Measurements from ENCODE around the gene FAM78A.

The FAM78A gene

GRCh38 chr9:131276094-131276888 is at the start of gene FAM78A:
Gene FAM78A (minus strand): TSS chr9:131276510. CDS start chr9:131276179, 331 bp downstream.
- Histone ChIP-seq H3K27me3 (ENCODE audit: insufficient read depth, low read length) (peaks cover 28% of the 10 kb centered on the region), H3K9me3 (ENCODE audit: low read length) (no peaks in the 10 kb centered on the region), H3K4me1 (ENCODE audit: insufficient read depth, low read length) (peaks cover 13% of the 10 kb centered on the region), H3K36me3 (ENCODE audit: insufficient read depth, low read length) (no peaks in the 10 kb centered on the region), H2AFZ (ENCODE audit: low read depth, low read length) (peak within 1 kb of the TSS; percentile 57), H3K4me3 (ENCODE audit: low read length) (peak within 1 kb of the TSS; percentile 43)

GRCh38 chr9:131324736-131325679 is 48.7 kb upstream of the FAM78A start:
- Histone ChIP-seq H2AFZ (ENCODE audit: low read depth, low read length) (no peak overlapping the region), H3K4me1 (ENCODE audit: insufficient read depth, low read length) (no peaks in the 10 kb centered on the region), H3K27me3 (ENCODE audit: insufficient read depth, low read length) (peaks cover 2% of the 10 kb centered on the region), H3K9me3 (ENCODE audit: low read length) (no peaks in the 10 kb centered on the region), H3K36me3 (ENCODE audit: insufficient read depth, low read length) (no peaks in the 10 kb centered on the region), H3K4me3 (ENCODE audit: low read length) (no peak overlapping the region)

- Histone ChIP-seq H3K4me3 (ENCODE audit: low read length) (no peak overlapping the region), H2AFZ (ENCODE audit: low read depth, low read length) (no peak overlapping the region), H3K27me3 (ENCODE audit: insufficient read depth, low read length) (peaks cover 2% of the 10 kb centered on the region), H3K36me3 (ENCODE audit: insufficient read depth, low read length) (no peaks in the 10 kb centered on the region), H3K4me1 (ENCODE audit: insufficient read depth, low read length) (peaks cover 3% of the 10 kb centered on the region), H3K9me3 (ENCODE audit: low read length) (no peaks in the 10 kb centered on the region)
Measured at GRCh38 chr9:131323629-131324028, 47.3 kb upstream of the FAM78A start.

GRCh38 chr9:131320031-131320685 is 43.8 kb upstream of the FAM78A start:
- H3K9me3 ChIP-seq (ENCODE audit: low read length), result no peaks in the 10 kb centered on the region
- peaks cover 3% of the 10 kb centered on the region for H3K4me1 ChIP-seq (ENCODE audit: insufficient read depth, low read length)
- H3K36me3 ChIP-seq (ENCODE audit: insufficient read depth, low read length), result no peaks in the 10 kb centered on the region
- no peak overlapping the region for H2AFZ ChIP-seq (ENCODE audit: low read depth, low read length)
- H3K4me3 ChIP-seq (ENCODE audit: low read length), result no peak overlapping the region
- H3K27me3 ChIP-seq (ENCODE audit: insufficient read depth, low read length), result peaks cover 2% of the 10 kb centered on the region

GRCh38 chr9:131319486-131319885 is 43.2 kb upstream of the FAM78A start:
- H3K36me3 ChIP-seq (ENCODE audit: insufficient read depth, low read length), result no peaks in the 10 kb centered on the region
- no peaks in the 10 kb centered on the region for H3K9me3 ChIP-seq (ENCODE audit: low read length)
- no peak overlapping the region for H2AFZ ChIP-seq (ENCODE audit: low read depth, low read length)
- no peak overlapping the region for H3K4me3 ChIP-seq (ENCODE audit: low read length)
- H3K4me1 ChIP-seq (ENCODE audit: insufficient read depth, low read length), result peaks cover 3% of the 10 kb centered on the region
- peaks cover 2% of the 10 kb centered on the region for H3K27me3 ChIP-seq (ENCODE audit: insufficient read depth, low read length)

GRCh38 chr9:131318231-131319085 is 42.1 kb upstream of the FAM78A start:
- Histone ChIP-seq H3K9me3 (ENCODE audit: low read length) (no peaks in the 10 kb centered on the region), H3K4me3 (ENCODE audit: low read length) (no peak overlapping the region), H3K4me1 (ENCODE audit: insufficient read depth, low read length) (peaks cover 3% of the 10 kb centered on the region), H3K27me3 (ENCODE audit: insufficient read depth, low read length) (peaks cover 2% of the 10 kb centered on the region), H2AFZ (ENCODE audit: low read depth, low read length) (no peak overlapping the region), H3K36me3 (ENCODE audit: insufficient read depth, low read length) (no peaks in the 10 kb centered on the region)

- Histone ChIP-seq H2AFZ (ENCODE audit: low read depth, low read length) (no peak overlapping the region), H3K4me3 (ENCODE audit: low read length) (no peak overlapping the region), H3K36me3 (ENCODE audit: insufficient read depth, low read length) (no peaks in the 10 kb centered on the region), H3K9me3 (ENCODE audit: low read length) (no peaks in the 10 kb centered on the region), H3K4me1 (ENCODE audit: insufficient read depth, low read length) (no peaks in the 10 kb centered on the region), H3K27me3 (ENCODE audit: insufficient read depth, low read length) (no peaks in the 10 kb centered on the region)
Measured at GRCh38 chr9:131312822-131313770, 36.8 kb upstream of the FAM78A start.

- Histone ChIP-seq H2AFZ (ENCODE audit: low read depth, low read length) (no peak overlapping the region), H3K27me3 (ENCODE audit: insufficient read depth, low read length) (no peaks in the 10 kb centered on the region), H3K36me3 (ENCODE audit: insufficient read depth, low read length) (no peaks in the 10 kb centered on the region), H3K4me1 (ENCODE audit: insufficient read depth, low read length) (no peaks in the 10 kb centered on the region), H3K9me3 (ENCODE audit: low read length) (no peaks in the 10 kb centered on the region), H3K4me3 (ENCODE audit: low read length) (no peak overlapping the region)
Measured at GRCh38 chr9:131312246-131312645, 35.9 kb upstream of the FAM78A start.

GRCh38 chr9:131310833-131311554 is 34.7 kb upstream of the FAM78A start:
- Histone ChIP-seq H3K4me1 (ENCODE audit: insufficient read depth, low read length) (no peaks in the 10 kb centered on the region), H3K27me3 (ENCODE audit: insufficient read depth, low read length) (no peaks in the 10 kb centered on the region)

GRCh38 chr9:131309530-131310276 is 33.4 kb upstream of the FAM78A start:
- H3K36me3 ChIP-seq (ENCODE audit: insufficient read depth, low read length), result no peaks in the 10 kb centered on the region
- no peak overlapping the region for H3K4me3 ChIP-seq (ENCODE audit: low read length)
- no peaks in the 10 kb centered on the region for H3K9me3 ChIP-seq (ENCODE audit: low read length)
- H2AFZ ChIP-seq (ENCODE audit: low read depth, low read length), result no peak overlapping the region
- H3K27me3 ChIP-seq (ENCODE audit: insufficient read depth, low read length), result no peaks in the 10 kb centered on the region
- H3K4me1 ChIP-seq (ENCODE audit: insufficient read depth, low read length), result no peaks in the 10 kb centered on the region

More at GRCh38 chr9:131310833-131311554, 34.7 kb upstream of the FAM78A start:
- Histone ChIP-seq H2AFZ (ENCODE audit: low read depth, low read length) (no peak overlapping the region), H3K36me3 (ENCODE audit: insufficient read depth, low read length) (no peaks in the 10 kb centered on the region), H3K9me3 (ENCODE audit: low read length) (no peaks in the 10 kb centered on the region), H3K4me3 (ENCODE audit: low read length) (no peak overlapping the region)
